Measurements from ENCODE around the gene RABAC1. TPM values are rescaled to one million over a fixed set of nuclear protein-coding genes. Genes with fewer than 3 reads are reported as not detected.

RABAC1 gene
- total and polyA plus RNA-seq, 2 of the 13 experiments (the other 11 are each of a cell fraction or from before 2014, with no cell fraction given): 37.4 to 74.0 TPM

- TF ChIP-seq THAP11 (CRISPR knock-in tag; IDR thresholded peaks at IDR 0.05) (peak; percentile 27; the same call in 1 of the 2 replicates), CHD4 (IDR thresholded peaks at IDR 0.05; ENCODE audit: borderline replicate concordance, low read length) (no peak), ZNF138 (CRISPR knock-in tag; IDR thresholded peaks at IDR 0.05; ENCODE audit: low read depth) (no peak), SMC3 (IDR thresholded peaks at IDR 0.05; ENCODE audit: low read length) (peak; percentile 53), ZNF704 (CRISPR knock-in tag; IDR thresholded peaks at IDR 0.05; ENCODE audit: borderline replicate concordance) (no peak), IRF2 (CRISPR knock-in tag; IDR thresholded peaks at IDR 0.05) (no peak)
These were observed 24.2 kb downstream of the RABAC1 start (continued) for GRCh38 chr19:41934849-41935374.

GRCh38 chr19:41933693-41934426, 25.3 kb downstream of the RABAC1 start:
- no peak for FAIRE-seq

More at GRCh38 chr19:41933693-41934426, 25.3 kb downstream of the RABAC1 start:
- BruUV-seq (replicated peaks): no TSS peak
- ChIA-PET POLR2A (no interaction called here), CTCF (ENCODE audit: low intra/inter-chr PET ratio, low total read pairs) (interaction anchor here (1.0 to 2.4 kb wide), 3 partner anchors 46 to 75 kb away, joined by 4 to 13 read pairs (median 4); no protein-coding TSS in a partner anchor)
- no peaks in the 10 kb centered on the region for H3K36me3 ChIP-seq (replicated peaks in 1 of 2; ENCODE audit: control insufficient read depth in 1 of 2, insufficient read depth in 2 of 2, low read length in 2 of 2)
- peaks cover 6% of the 10 kb centered on the region; the same call in 1 of the 2 replicates for H4K20me1 ChIP-seq (ENCODE audit: insufficient read depth, low read length)
- TF ChIP-seq JUNB (CRISPR knock-in tag; IDR thresholded peaks at IDR 0.05; ENCODE audit: borderline replicate concordance) (no peak), ZNF75D (CRISPR knock-in tag; IDR thresholded peaks at IDR 0.05; ENCODE audit: borderline replicate concordance) (no peak), ZNF350 (CRISPR knock-in tag; IDR thresholded peaks at IDR 0.05; ENCODE audit: borderline replicate concordance, low read depth) (no peak), UBTF (CRISPR knock-in tag; IDR thresholded peaks at IDR 0.05) (no peak), CBFB (CRISPR knock-in tag; IDR thresholded peaks at IDR 0.05) (no peak), SRSF4 (IDR thresholded peaks at IDR 0.05; ENCODE audit: low read depth, low read length, poor library complexity, severe bottlenecking) (no peak)
- ATAC-seq: no peak
- no peak overlapping the region for H3K4me3 ChIP-seq (replicated peaks in 1 of 3; ENCODE audit: insufficient read depth in 1 of 3, low read depth in 2 of 3, low read length in 3 of 3)
- peaks cover 11 to 83% of the 10 kb centered on the region in 2 experiments for H3K27me3 ChIP-seq (ENCODE audit: control insufficient read depth in 1 of 2, insufficient read depth in 2 of 2, low read length in 2 of 2)
- 38% methylated on average over 4 of the region's 7 CpGs for WGBS (ENCODE audit: low lambda C conversion rate)
- H3K9ac ChIP-seq (ENCODE audit: insufficient read depth, low read depth, low read length): no peak overlapping the region
- H3K4me2 ChIP-seq (ENCODE audit: low read depth, low read length): no peak overlapping the region
- in situ Hi-C loops (cut with HindIII; ENCODE audit: extremely low pct_ligation_motif_present, low pct_unique_long_range_greater_than_20kb) (loop anchor here (10.0 kb wide), 1 partner anchor 49 kb away; the partner anchor contains the start of gene ARHGEF1), intact Hi-C loops (cut with micrococcal nuclease; ENCODE audit: unreplicated experiment) (loop anchor here (2.0 kb wide), 1 partner anchor 61 kb away; no protein-coding TSS in a partner anchor)
- H3K4me1 ChIP-seq (ENCODE audit: insufficient read depth, low read length): peaks cover 9% of the 10 kb centered on the region
- H3K9me3 ChIP-seq (ENCODE audit: low read length): no peaks in the 10 kb centered on the region
- no peak overlapping the region for H3K27ac ChIP-seq (ENCODE audit: extremely low read length, insufficient read depth, low read length)
- no peaks in the 10 kb centered on the region for H3K79me2 ChIP-seq (ENCODE audit: insufficient read depth, low read length)
- no peak for DNase-seq (ENCODE audit: low spot score)
- H2AFZ ChIP-seq (ENCODE audit: low read length): no peak overlapping the region

Measured in HepG2 (cell line).